Breast epithelium (tissue), 4 donors: ENCODE results near the gene KIAA2012. TPM values are rescaled to one million over a fixed set of nuclear protein-coding genes. Genes with fewer than 3 reads are reported as not detected.

Experiments used
- DNase-seq, 2 donors: peaks; one replicate each; pipeline ENCODE4 v3.0.0-alpha.2; 2019; ENCODE audit warnings: low spot score in 2 of 2
- H3K27ac ChIP-seq, 2 donors: fragments of 200-600 bp; sonication (generic) in 1 of 2; one replicate each; pipeline ENCODE4 v1.5.1; 2016 to 2019; ENCODE audit warnings: mild to moderate bottlenecking in 1 of 2
- H3K27me3 ChIP-seq, 2 donors: fragments of 200-600 bp; sonication (generic) in 1 of 2; one replicate each; pipeline versions ENCODE4 v1.5.1 to v1.6.0; 2017 to 2019; ENCODE audit warnings: control low read depth in 1 of 2, mild to moderate bottlenecking in 1 of 2
- H3K36me3 ChIP-seq: fragments of 200-600 bp; one replicate; pipeline ENCODE4 v1.5.1; 2019
- H3K4me1 ChIP-seq, 2 donors: fragments of 200-600 bp; sonication (generic); one replicate each; pipeline ENCODE4 v1.5.1; 2016 to 2019; ENCODE audit warnings: control low read depth in 1 of 2
- H3K4me3 ChIP-seq, 3 donors: fragments of 200-600 bp; sonication (generic); 1 replicate in 2 of 3; 2 replicates in 1 of 3; pipeline ENCODE4 v1.5.1; 2016 to 2019; ENCODE audit warnings: mild to moderate bottlenecking in 3 of 3, moderate library complexity in 2 of 3
- H3K9me3 ChIP-seq, 2 donors: fragments of 200-600 bp; sonication (generic) in 1 of 2; one replicate each; pipeline ENCODE4 v1.5.1; 2016 to 2019; ENCODE audit warnings: control low read depth in 1 of 2
- POLR2A ChIP-seq: fragments of 450-650 bp; IDR thresholded peaks from one replicate; pipeline ENCODE4 v1.6.1; 2016; ENCODE audit warnings: antibody characterized with exemption, mild to moderate bottlenecking, moderate library complexity
- POLR2AphosphoS5 ChIP-seq, 3 donors: sonication (generic); formaldehyde crosslinking; IDR thresholded peaks; one replicate each; pipeline ENCODE4 v1.6.1; 2017; ENCODE audit warnings: antibody characterized with exemption in 3 of 3
- intact Hi-C: fragments of 100-400 bp; cut with DNase I; formaldehyde crosslinking; loops from one replicate; pipeline ENCODE4 v1.15.1; 2023; ENCODE audit warnings: low total_unique reads
- total RNA-seq, 3 donors: library from RNA; depleted of rRNA; stranded (reverse); fragments of >200 nt; gene quantifications; one replicate each; pipeline ENCODE4 v1.1.0, GENCODE V29; 2016
- TF ChIP-seq, protein P1 (sequence below), 3 donors: fragments of 450-650 bp; IDR thresholded peaks; one replicate each; pipeline ENCODE4 v1.5.1; 2016 to 2017; ENCODE audit warnings: antibody characterized with exemption in 3 of 3, mild to moderate bottlenecking in 3 of 3, moderate library complexity in 3 of 3

Gene KIAA2012
- total RNA-seq, 3 donors from 2014 or later = not detected

DNA sequence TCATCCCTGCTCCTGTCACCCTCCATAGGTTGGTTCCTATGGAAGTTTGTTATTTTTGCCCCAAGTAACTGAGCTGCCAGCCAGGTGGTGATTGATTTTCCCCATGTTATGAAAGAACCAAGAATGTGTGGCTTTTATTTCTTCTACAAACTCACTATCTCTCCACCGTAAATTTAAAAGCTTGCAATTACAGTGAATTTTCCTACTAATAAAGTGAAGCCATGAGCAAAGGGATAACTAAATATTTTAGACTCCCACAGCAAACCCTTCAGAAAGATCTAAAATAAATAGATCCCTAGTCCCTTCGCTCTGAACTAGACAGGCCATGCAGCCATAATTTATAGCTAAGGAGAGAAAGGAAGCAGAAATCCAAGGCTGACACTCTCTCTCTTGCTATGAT lies 6.2 kb upstream of the KIAA2012 start:
- no peak overlapping the region for H3K4me3 ChIP-seq
- no peaks in the 10 kb centered on the region for H3K9me3 ChIP-seq
- no peak for DNase-seq
- H3K27ac ChIP-seq = no peak overlapping the region
- TF ChIP-seq, protein P1, sequence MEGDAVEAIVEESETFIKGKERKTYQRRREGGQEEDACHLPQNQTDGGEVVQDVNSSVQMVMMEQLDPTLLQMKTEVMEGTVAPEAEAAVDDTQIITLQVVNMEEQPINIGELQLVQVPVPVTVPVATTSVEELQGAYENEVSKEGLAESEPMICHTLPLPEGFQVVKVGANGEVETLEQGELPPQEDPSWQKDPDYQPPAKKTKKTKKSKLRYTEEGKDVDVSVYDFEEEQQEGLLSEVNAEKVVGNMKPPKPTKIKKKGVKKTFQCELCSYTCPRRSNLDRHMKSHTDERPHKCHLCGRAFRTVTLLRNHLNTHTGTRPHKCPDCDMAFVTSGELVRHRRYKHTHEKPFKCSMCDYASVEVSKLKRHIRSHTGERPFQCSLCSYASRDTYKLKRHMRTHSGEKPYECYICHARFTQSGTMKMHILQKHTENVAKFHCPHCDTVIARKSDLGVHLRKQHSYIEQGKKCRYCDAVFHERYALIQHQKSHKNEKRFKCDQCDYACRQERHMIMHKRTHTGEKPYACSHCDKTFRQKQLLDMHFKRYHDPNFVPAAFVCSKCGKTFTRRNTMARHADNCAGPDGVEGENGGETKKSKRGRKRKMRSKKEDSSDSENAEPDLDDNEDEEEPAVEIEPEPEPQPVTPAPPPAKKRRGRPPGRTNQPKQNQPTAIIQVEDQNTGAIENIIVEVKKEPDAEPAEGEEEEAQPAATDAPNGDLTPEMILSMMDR (IDR thresholded peaks at IDR 0.05) = no peak
- TF ChIP-seq POLR2AphosphoS5 (IDR thresholded peaks at IDR 0.05) (no peak), POLR2A (no peak)
- H3K36me3 ChIP-seq = no peaks in the 10 kb centered on the region
- H3K27me3 ChIP-seq = no peaks in the 10 kb centered on the region
- intact Hi-C loops = no loop called here
- no peaks in the 10 kb centered on the region for H3K4me1 ChIP-seq

DNA sequence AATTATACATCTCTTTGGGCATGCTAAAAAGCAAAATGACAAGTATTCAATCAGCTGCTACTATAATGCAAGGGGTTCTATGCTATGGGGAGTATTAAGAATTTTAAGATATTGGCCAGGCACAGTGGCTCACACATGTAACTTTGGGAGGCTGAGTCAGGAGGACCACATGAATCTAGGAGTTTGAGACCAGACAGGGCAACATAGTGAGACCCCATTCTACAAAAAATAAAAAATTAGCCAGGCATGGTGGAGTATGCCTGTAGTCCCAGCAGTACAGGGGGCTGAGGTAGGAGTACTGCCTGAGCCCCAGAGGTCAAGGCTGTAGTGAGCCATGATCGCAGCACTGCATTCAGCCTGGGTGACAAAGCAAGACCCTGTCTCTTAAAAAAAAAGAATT lies 5.5 kb upstream of the KIAA2012 start:
- Histone ChIP-seq H3K27me3 (no peaks in the 10 kb centered on the region), H3K9me3 (no peaks in the 10 kb centered on the region), H3K27ac (no peak overlapping the region), H3K4me1 (no peaks in the 10 kb centered on the region), H3K36me3 (no peaks in the 10 kb centered on the region), H3K4me3 (no peak overlapping the region)
- intact Hi-C loops = no loop called here
- DNase-seq = no peak
- TF ChIP-seq, protein P1 (IDR thresholded peaks at IDR 0.05) = no peak
- TF ChIP-seq POLR2A = no peak
- TF ChIP-seq POLR2AphosphoS5 (IDR thresholded peaks at IDR 0.05) = no peak

DNA sequence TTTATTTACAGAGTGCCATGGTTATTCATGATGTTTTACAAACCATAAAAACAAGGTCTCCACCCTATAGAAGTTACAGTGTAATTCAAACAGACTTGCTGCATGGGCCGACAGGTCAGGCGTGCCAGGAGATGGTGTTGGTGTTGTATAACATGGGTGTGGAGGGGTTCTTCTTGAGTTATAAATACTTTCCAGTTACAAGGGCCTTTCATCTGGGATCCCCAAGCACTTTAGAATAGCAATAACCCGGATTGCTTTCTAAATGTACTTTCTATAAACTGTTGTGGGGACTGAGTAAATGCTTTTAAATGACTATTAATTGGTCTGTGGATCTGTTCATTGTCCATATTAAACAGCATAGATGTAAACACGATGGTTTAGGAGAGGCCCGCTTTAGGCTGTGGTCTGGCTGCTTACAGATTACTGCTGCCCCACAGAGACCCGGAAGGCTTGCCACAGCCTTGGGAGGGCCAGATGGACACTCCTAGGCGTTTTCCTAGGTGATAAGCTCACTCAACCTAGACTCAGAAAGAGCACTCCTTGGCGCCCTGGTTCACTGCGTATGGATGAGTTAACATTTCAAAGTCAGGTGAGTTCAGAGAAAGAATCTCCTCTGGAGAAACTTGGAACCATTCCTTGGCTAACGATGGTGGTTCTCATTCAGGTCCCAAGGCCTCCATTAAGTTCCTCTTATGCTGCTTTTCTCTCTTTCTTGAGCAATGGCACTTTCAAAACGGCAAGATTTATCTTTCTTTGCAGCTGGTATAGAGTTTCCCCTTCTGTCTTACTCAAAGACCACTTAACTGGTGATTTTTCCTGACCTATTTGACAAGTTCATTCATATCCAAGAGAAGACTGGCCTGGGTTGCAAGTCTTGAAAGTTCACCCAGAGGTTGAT lies 3.6 kb upstream of the KIAA2012 start:
- H3K36me3 ChIP-seq = no peaks in the 10 kb centered on the region
- no peaks in the 10 kb centered on the region for H3K4me1 ChIP-seq
- no peak overlapping the region for H3K4me3 ChIP-seq
- no peak overlapping the region for H3K27ac ChIP-seq
- no peaks in the 10 kb centered on the region for H3K27me3 ChIP-seq
- intact Hi-C loops = no loop called here
- no peak for DNase-seq
- H3K9me3 ChIP-seq = no peaks in the 10 kb centered on the region
- TF ChIP-seq, protein P1 (IDR thresholded peaks at IDR 0.05) = no peak
- no peak for TF ChIP-seq POLR2A
- no peak for TF ChIP-seq POLR2AphosphoS5 (IDR thresholded peaks at IDR 0.05)

DNA sequence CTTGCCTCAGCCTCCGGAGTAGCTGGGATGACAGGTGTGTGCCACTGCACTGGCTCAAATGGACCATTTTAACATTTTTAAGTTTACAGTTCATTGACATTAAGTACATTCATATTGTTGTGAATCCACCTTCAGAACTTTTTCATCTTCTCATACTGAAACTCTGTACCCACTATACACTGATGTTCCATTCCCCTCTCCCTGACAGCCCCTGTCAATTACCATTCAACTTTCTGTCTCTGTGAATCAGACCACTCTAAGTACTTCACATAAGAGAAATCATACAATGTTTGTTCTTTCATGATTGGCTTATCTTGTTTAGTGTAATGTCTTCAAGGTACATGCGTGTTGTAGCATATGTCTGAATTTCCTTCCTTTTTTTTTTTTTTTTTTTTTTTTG lies 1.9 kb upstream of the KIAA2012 start:
- TF ChIP-seq POLR2A (no peak), POLR2AphosphoS5 (IDR thresholded peaks at IDR 0.05) (no peak)
- TF ChIP-seq, protein P1 (IDR thresholded peaks at IDR 0.05) = no peak
- Histone ChIP-seq H3K9me3 (no peaks in the 10 kb centered on the region), H3K36me3 (no peaks in the 10 kb centered on the region), H3K27me3 (no peaks in the 10 kb centered on the region), H3K4me3 (no peak overlapping the region), H3K4me1 (no peaks in the 10 kb centered on the region), H3K27ac (no peak overlapping the region)
- DNase-seq = no peak
- intact Hi-C loops = no loop called here

DNA sequence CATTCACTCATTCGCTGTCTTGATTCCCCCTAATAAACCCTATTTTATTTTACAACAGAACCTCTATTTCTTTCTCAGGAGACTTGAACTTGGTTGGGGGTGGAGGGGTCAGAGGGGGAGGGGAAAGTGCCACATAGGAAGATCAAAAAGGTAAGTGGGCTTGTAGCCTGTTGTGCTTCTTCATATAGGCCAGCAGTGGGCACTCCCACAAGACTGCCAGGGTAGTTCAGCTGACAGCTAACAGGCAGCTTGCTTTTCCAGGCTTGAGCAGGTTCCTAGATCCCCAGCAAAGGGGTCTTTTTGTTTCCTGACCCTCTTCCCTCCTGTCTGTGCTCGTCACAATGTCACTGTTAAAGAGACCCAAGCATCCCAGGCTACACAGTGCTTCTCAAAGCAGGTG lies 829 bp upstream of the KIAA2012 start:
- DNase-seq = no peak
- no peak overlapping the region for H3K4me3 ChIP-seq
- intact Hi-C loops = no loop called here
- H3K36me3 ChIP-seq = no peaks in the 10 kb centered on the region
- H3K27me3 ChIP-seq = no peaks in the 10 kb centered on the region
- no peak overlapping the region for H3K27ac ChIP-seq
- no peaks in the 10 kb centered on the region for H3K9me3 ChIP-seq
- TF ChIP-seq, protein P1 (IDR thresholded peaks at IDR 0.05) = no peak
- TF ChIP-seq POLR2AphosphoS5 (IDR thresholded peaks at IDR 0.05) = no peak
- no peak for TF ChIP-seq POLR2A
- no peaks in the 10 kb centered on the region for H3K4me1 ChIP-seq
